NCI-H345 (cell line): ENCODE results near the gene ZMYND19.
"Not testable (repeated sequence)": the region's sequence is repeated elsewhere in the genome, so short reads cannot be mapped to it uniquely, and the experiment has no call there.

Experiments
- DNase-seq: peaks from one replicate; lab custom pipeline; 2025; lab: John Stamatoyannopoulos, UW

ZMYND19 gene

GRCh38 chr9:137588891-137589290 is 1.4 kb downstream of the ZMYND19 start:
- DNase-seq = no peak

GRCh38 chr9:137588311-137588710 is 2.0 kb downstream of the ZMYND19 start:
- no peak for DNase-seq

- no peak for DNase-seq
Measured at GRCh38 chr9:137586854-137587253, 3.5 kb downstream of the ZMYND19 start.

GRCh38 chr9:137583957-137584356 is 6.4 kb downstream of the ZMYND19 start:
- DNase-seq = no peak

DNA sequence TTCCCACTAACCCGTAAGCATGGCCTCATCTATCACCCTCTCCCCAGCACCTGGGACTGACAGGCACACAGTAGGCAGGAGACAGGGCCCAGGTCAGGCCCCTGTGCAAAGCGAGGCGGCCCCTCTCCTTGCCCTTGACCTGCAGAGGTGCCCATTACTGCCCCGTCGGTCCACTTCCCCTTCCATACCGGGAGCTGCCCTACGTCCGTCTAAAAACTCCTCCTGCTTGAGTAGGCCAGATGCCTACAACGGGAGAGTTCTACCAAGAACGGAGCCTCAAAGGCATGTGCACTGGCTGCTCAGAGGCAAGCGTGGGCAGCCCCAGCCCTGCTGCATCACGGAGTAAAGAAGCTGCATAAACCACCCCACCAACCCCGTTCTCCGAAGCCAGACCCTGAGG is 7.0 kb downstream of the ZMYND19 start:
- DNase-seq = no peak

DNA sequence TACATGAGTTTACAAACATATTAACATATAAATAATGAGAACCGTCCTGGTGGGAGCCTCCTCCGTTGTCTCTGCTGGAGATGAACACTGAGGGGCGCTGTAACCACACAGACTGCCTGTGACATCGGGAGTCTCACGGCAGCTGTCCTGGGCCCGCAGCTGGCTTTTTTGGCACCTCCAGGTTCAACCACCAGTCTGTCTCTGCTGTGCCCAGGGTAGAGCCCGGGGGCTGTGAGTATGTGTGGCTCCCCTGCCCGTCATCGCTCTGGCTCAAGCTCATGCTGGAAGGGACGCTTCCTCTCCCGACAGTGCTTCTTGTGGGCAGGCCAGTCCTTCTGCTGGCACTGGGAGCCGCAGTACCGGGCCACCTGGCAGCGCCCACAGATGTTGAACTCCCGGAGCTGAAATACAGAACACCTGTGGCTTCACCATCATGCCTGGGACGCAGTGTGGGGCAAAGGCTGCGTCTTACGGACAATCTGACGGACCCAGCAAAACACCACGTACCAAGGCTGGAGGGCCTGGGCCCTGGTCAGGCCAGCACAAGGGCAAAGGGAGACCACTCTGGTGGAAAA is 7.9 kb downstream of the ZMYND19 start:
- no peak for DNase-seq

DNA sequence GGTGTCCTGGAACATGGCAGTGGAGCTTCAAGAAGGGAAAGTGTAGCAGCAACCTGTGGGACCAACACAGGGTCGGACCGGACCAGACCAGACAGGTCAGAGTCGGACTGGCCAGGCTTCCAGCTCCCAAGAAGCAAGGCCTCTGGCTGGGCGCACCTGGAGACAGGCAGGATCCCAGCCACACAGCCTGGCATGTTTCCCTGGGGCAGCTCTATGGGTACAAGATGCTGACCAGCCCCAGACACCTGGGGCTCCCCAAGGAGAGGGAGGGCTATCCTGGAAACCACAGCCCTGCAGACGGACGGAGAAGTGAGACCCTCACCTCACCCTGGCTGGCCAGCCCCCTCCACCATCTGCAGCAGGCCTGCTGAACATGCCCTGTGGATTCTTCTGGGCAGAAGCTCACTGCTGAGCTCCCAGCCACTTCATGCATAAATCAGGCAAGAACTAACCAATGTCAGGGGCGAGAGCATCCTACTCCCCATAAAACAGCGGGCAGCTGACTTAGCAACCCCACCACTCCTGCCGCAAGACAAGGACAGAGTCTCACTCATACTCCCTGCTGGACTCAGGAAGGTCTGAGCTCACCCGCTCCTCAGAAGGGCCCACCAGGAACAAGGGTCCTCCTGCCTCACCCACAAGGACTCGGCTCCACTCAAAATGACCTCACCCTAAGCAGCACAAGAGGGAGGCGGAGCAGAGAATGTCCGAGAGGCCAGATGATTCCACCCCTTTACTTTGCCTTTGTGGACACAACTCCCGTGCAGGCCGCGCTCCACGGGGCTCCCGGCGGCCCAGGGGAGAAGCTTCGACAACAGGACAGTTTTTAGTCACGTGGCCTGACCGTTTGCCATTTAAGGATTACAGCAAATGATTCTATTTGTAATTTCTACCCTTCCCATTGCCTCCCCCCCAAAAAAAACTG is 8.7 kb downstream of the ZMYND19 start:
- DNase-seq = no peak

GRCh38 chr9:137580954-137581322 is 9.4 kb downstream of the ZMYND19 start:
- no peak for DNase-seq

DNA sequence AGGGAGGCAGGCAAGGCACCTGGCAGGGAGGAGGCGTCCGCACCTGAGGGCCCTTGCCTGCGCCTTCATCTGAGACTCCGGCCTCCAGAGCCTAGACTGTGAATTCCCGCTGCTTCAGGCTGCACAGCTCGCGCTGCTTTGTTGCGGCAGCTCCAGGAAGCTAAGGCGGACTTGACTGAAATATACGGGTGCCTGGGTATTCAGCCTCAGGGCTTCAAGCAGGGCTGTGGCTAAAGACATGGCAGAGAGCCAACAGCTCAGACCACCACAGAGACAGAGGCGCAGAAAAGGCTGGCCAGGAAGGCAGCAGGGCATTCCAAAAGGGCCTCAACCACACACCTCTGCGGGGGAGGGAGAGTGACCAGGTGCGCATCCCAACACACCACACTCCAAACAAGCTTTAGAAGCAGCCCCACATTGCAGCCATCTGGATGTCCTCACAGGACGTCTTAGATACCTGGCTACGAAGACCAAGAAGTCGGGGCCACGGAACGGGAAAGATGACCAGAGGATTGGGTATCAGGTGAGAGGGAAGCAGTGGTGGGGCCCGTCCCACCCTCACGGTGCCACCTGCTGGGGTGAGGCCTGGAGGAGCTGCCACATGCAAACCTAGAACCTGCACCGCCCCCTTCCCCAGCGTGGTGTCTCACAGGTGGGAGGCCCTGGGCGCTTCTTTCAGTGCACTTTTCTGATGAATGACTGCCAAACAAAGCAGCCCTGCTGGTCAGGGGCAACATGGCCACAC is 9.9 kb downstream of the ZMYND19 start:
- DNase-seq = peak; percentile 14

DNA sequence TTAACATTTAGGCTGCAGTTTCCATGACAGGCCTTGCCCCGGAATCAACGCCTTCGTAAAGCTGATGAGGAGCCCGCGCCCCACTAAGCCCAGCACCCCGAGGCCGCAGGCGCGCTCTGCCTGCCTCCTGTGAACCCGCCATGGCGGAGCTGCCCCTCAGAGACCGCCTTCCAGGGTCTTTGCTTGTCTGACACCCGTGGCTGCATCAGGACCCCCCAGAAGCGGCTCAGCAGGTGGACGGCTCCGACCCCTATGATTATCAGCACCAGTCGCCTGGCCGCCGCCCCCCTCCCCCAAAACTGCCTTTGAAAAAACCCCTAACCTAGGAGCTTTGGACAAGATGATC is 11.1 kb downstream of the ZMYND19 start:
- DNase-seq = no peak

DNA sequence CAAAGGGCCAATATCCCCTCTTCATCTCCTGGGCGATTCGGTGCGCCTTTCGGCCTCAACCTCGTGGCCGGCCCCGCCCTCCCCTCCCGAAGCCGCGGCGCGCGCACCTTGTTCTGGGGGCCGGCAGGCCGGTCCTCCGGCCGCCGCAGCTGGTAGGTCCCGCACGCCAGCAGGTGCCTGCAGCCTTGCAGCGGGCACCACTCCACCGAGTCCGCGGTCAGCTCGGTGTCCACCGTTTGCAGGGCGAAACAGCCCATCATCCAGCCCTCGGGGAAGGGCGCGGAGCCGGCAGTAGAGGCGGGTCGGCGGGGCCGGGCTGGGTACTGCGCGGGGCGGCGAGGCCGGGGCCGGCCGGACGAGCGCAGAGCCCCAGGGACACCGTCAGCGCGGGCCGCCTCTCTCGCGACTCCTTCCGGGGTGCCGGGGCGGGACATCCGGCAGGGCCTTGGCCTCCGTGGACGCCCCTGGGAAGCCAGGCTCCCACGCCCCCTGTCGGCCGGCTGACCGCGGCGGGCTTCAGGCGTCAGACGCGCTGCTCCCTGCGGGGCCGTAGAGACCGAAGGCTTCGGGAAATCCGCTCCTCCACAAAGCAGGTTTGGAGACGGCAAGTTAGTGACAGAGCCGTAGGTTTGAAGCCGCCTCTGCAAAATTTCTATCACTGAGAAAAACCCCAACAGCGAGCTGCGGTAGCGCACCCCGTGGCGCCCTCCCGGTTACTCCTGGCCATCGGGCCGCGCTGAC is 11.6 kb downstream of the ZMYND19 start, which contains the start of gene DPH7:
TSS of gene DPH7 (minus strand) at position 408 of the 741 bp plus-strand sequence. CDS start at position 260, 148 bp downstream.
- peak; percentile 94 for DNase-seq

- no peak for DNase-seq
Measured at GRCh38 chr9:137575716-137576411, 14.4 kb downstream of the ZMYND19 start.

- DNase-seq = no peak
Measured at GRCh38 chr9:137575364-137575715, 15.0 kb downstream of the ZMYND19 start.

- no peak for DNase-seq
Measured at GRCh38 chr9:137574192-137574591, 16.1 kb downstream of the ZMYND19 start.

DNA sequence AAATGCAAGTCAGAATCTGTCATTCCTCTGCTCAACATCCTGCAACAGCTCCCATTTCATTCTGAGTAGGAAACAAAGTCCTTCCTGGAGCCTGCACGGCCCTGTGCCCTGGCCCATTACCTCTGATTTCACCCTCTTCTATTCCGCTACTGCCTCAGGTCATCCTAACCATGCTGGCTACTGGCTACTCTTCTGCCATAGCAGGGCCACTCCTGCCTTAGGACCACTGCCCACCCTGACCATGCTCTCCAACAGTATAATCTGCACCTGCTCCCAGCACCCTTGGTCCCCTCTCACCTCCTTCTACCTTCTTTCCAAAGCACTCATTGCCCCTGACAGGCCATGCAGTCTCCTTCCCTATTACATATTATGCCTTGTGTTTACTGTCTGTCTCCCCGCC is 19.7 kb downstream of the ZMYND19 start:
- no peak for DNase-seq

DNA sequence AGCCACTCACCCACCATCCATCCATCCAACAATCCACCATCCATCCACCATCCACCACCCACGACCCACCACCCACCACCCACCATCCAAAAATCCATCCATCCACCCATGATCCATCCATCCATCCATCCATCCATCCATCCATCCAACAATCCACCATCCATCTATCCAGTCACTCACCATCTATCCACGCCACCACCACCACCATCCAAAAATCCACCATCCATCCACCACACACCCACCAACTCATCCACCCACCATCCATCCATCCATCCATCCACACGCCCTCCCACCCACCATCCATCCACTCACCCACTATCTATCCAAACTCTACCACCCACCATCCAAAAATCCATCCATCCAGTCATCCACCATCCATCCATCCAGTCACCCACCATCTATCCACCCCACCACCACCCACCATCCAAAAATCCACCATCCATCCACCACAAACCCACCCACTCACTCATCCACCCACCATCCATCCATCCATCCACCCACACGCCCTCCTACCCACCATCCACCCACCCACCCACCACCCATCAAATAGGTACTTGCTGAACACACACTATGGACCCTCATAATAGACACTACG is 20.6 kb downstream of the ZMYND19 start:
- DNase-seq = no peak

- DNase-seq = not testable (repeated sequence)
Measured at GRCh38 chr9:137568445-137568844, 21.9 kb downstream of the ZMYND19 start.

DNA sequence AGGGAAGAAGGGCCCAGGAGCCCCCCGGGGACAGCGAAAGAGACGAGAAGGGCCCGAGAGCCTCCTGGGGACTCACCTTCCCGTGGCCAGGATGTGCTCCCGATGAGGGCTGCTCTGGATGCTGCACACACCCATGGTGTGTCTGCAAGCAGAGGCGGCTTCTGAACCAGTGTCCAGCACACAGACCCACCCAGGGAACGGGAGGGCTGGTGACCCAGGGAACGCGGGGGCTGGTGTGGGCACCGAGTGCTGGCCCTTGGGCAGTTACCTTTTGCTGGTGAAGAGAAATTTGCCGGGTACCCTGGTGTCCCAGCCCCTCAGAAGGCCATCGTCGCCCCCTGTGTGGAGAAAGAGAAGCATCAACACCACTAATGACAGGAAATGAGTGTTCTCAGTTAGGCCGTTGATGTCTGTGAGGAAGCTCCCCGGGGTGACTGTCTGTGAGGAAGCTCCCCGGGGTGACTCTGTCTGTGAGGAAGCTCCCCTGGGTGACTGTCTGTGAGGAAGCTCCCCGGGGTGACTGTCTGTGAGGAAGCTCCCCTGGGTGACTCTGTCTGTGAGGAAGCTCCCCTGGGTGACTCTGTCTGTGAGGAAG is 25.4 kb downstream of the ZMYND19 start:
- no peak for DNase-seq

DNA sequence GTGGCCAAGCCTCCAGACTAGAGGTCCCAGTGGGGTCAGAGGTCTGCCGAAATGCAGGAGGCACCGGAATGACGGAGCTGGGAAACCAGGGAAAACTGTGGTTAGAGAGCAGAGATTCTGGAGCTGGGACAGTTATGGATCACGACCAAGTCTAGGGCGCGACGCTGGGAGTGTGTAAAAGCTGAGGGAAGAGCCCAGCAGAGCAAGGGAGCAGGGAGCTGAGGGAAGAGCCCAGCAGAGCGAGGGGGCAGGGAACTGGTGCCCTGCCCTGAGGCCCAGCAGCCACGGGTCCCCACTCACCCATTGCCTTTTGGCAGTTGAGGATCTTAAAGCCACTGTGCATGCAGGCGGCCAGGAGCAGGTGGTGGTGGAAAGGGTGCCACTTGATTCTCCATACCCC is 26.2 kb downstream of the ZMYND19 start:
- no peak for DNase-seq

- DNase-seq = no peak
Measured at GRCh38 chr9:137558127-137558526, 32.2 kb downstream of the ZMYND19 start.
